K562 (cell line): ENCODE measurements around the gene RIC8B. TPM values are rescaled to one million over a fixed set of nuclear protein-coding genes. Genes with fewer than 3 reads are reported as not detected.

Source experiments
- ATAC-seq: fragments of 200-7000 bp; cut with Tn5 transposase; 3 replicates; pipeline ENCODE4 v1.9.1; 2020; ENCODE audit warnings: moderate library complexity
- BruUV-seq: library from RNA; stranded (reverse); fragments of 400-500 nt; replicated peaks from 2 replicates; lab custom pipeline; 2021; lab: Mats Ljungman, UMichigan
- CTCF ChIA-PET: fragments of 300-600 bp; formaldehyde crosslinking; extraction: SDS; loops from one replicate; lab custom pipeline; 2021; ENCODE audit warnings: low intra/inter-chr PET ratio; lab: Yijun Ruan, JAX
- POLR2A ChIA-PET: fragments of 300-600, 350-650 bp; sonication (Branson Sonifier 250); formaldehyde crosslinking; extraction: SDS; loops from one replicate; lab custom pipeline; 2021; ENCODE audit warnings: antibody characterized with exemption, inconsistent platforms; lab: Yijun Ruan, JAX
- DNase-seq, 4 experiments: peaks; one replicate each; pipeline versions ENCODE4 v3.0.0 to v3.0.0-alpha.2; 2011 to 2018; ENCODE audit warnings: low spot score in 3 of 4, mixed read lengths in 3 of 4; ENCODE audit errors: extremely low read depth in 1 of 4
- FAIRE-seq: peaks from 2 replicates; lab custom pipeline; 2011; peaks lifted over from hg19 to GRCh38; lab: Jason Lieb, UNC
- H2AFZ ChIP-seq: 2 replicates; pipeline ENCODE4 v1.6.0; 2011; ENCODE audit warnings: low read depth, low read length, control low read depth, inconsistent platforms
- H3K27ac ChIP-seq: fragments of 200-600 bp; 3 replicates; pipeline ENCODE4 v1.8.0; 2011; ENCODE audit warnings: low read depth, mild to moderate bottlenecking, control low read depth, inconsistent platforms, low read length, moderate library complexity, mixed read lengths; ENCODE audit errors: extremely low read depth
- H3K27me3 ChIP-seq, 2 experiments: fragments of 300-600 bp in 1 of 2; 2 replicates in 1 of 2; 3 replicates in 1 of 2; pipeline versions ENCODE4 v1.6.0 to v1.8.0; 2011; ENCODE audit warnings: inconsistent platforms in 2 of 2, low read length in 2 of 2, mild to moderate bottlenecking in 1 of 2, mixed read lengths in 1 of 2, moderate library complexity in 1 of 2; ENCODE audit not compliant: control insufficient read depth in 2 of 2, insufficient read depth in 2 of 2
- H3K36me3 ChIP-seq: fragments of 300-600 bp; 3 replicates; pipeline ENCODE4 v1.8.0; 2011; ENCODE audit warnings: mild to moderate bottlenecking, low read length, inconsistent platforms; ENCODE audit not compliant: control insufficient read depth, insufficient read depth
- H3K4me1 ChIP-seq, 2 experiments: fragments of 200-600 bp in 1 of 2; replicated peaks in 1 of 2; 2 replicates in 1 of 2; 3 replicates in 1 of 2; pipeline versions ENCODE4 v1.5.1 to v1.8.0; 2011; ENCODE audit warnings: inconsistent platforms in 2 of 2, low read length in 2 of 2, mild to moderate bottlenecking in 1 of 2, mixed read lengths in 1 of 2, moderate library complexity in 1 of 2; ENCODE audit not compliant: control insufficient read depth in 2 of 2, insufficient read depth in 2 of 2
- H3K4me2 ChIP-seq: 2 replicates; pipeline ENCODE4 v1.6.1; 2011; ENCODE audit warnings: low read length, control low read depth, inconsistent platforms, mixed read lengths; ENCODE audit not compliant: insufficient read depth
- H3K4me3 ChIP-seq: fragments of 200-600 bp; sonication (generic), shearing (Covaris generic); 2 replicates; pipeline ENCODE4 v1.5.1; 2016; ENCODE audit warnings: control low read depth, inconsistent platforms
- H3K79me2 ChIP-seq: fragments of 200-600 bp; 3 replicates; pipeline ENCODE4 v1.8.0; 2011; ENCODE audit warnings: low read length, inconsistent platforms; ENCODE audit not compliant: control insufficient read depth, insufficient read depth
- H3K9ac ChIP-seq, 2 experiments: 2 replicates each; pipeline versions ENCODE4 v1.6.0 to v1.6.1; 2011; ENCODE audit warnings: low read depth in 2 of 2, low read length in 2 of 2, control low read depth in 1 of 2, inconsistent platforms in 1 of 2, mild to moderate bottlenecking in 1 of 2, mixed read lengths in 1 of 2; ENCODE audit not compliant: insufficient read depth in 1 of 2
- H3K9me1 ChIP-seq: one replicate; pipeline ENCODE4 v1.6.0; 2011; ENCODE audit warnings: inconsistent platforms, mild to moderate bottlenecking, low read length, moderate library complexity; ENCODE audit not compliant: control insufficient read depth, insufficient read depth
- H3K9me3 ChIP-seq: replicated peaks from 2 replicates; pipeline ENCODE4 v1.5.1; 2011; ENCODE audit warnings: low read depth, low read length, inconsistent platforms; ENCODE audit not compliant: control insufficient read depth, insufficient read depth
- H4K20me1 ChIP-seq: replicated peaks from 2 replicates; pipeline ENCODE4 v1.6.1; 2011; ENCODE audit warnings: low read length, inconsistent platforms, mixed read lengths; ENCODE audit not compliant: control insufficient read depth, insufficient read depth
- BCOR ChIP-seq: fragments of 450-650 bp; IDR thresholded peaks from 2 replicates; pipeline ENCODE4 v1.6.1; 2016
- C11orf30 ChIP-seq: fragments of 450-650 bp; IDR thresholded peaks from 2 replicates; pipeline ENCODE4 v1.6.1; 2016; ENCODE audit warnings: low read depth, mild to moderate bottlenecking
- EP400 ChIP-seq: fragments of 450-650 bp; IDR thresholded peaks from 2 replicates; pipeline ENCODE4 v1.6.1; 2017; ENCODE audit warnings: antibody characterized with exemption, mild to moderate bottlenecking, moderate library complexity
- EWSR1 ChIP-seq: fragments of 450-650 bp; IDR thresholded peaks from 2 replicates; pipeline ENCODE4 v1.6.1; 2018; ENCODE audit warnings: borderline replicate concordance, mild to moderate bottlenecking, low read depth, moderate library complexity; ENCODE audit not compliant: partially characterized antibody
- KDM2B ChIP-seq: fragments of 250-450 bp; sonication (Bioruptor Pico); IDR thresholded peaks from 2 replicates; pipeline ENCODE4 v1.8.0; 2021; ENCODE audit warnings: mild to moderate bottlenecking, moderate library complexity
- KLF13 ChIP-seq: fragments of 450-650 bp; IDR thresholded peaks from 2 replicates; pipeline ENCODE4 v1.6.1; 2016; ENCODE audit warnings: missing genetic modification characterization, low read depth, mild to moderate bottlenecking, missing compliant biosample characterization, moderate library complexity, borderline replicate concordance
- MTA3 ChIP-seq: fragments of 450-650 bp; formaldehyde crosslinking; IDR thresholded peaks from 2 replicates; pipeline ENCODE4 v1.6.1; 2017; ENCODE audit warnings: mild to moderate bottlenecking, borderline replicate concordance
- NFRKB ChIP-seq: fragments of 450-650 bp; IDR thresholded peaks from 2 replicates; pipeline ENCODE4 v1.6.1; 2016; ENCODE audit warnings: low read depth
- ZNF263 ChIP-seq: sonication (generic); formaldehyde crosslinking; IDR thresholded peaks from 2 replicates; pipeline ENCODE4 v1.8.0; 2022; ENCODE audit warnings: mild to moderate bottlenecking, missing genetic modification reagents, borderline replicate concordance
- ZNF717 ChIP-seq: fragments of 250-450 bp; sonication (Bioruptor Pico); IDR thresholded peaks from 2 replicates; pipeline ENCODE4 v1.5.0; 2021
- ZSCAN29 ChIP-seq: fragments of 450-650 bp; IDR thresholded peaks from 2 replicates; pipeline ENCODE4 v1.6.1; 2017
- whole genome bisulfite sequencing: fragments of 100-300 bp; shearing (Covaris generic); methylation state at CpG from one replicate; pipeline ENCODE4 v1.1.6; 2016; ENCODE audit warnings: low coverage, mixed read lengths; ENCODE audit not compliant: insufficient coverage; ENCODE audit errors: missing lambda C conversion rate; 5-methylcytosine and 5-hydroxymethylcytosine counted together
- in situ Hi-C: fragments of 300-500 bp; cut with MboI; formaldehyde crosslinking; loops from 4 replicates; pipeline ENCODE4 v1.15.0; 2018; ENCODE audit warnings: inconsistent platforms, mixed read lengths
- intact Hi-C: fragments of 100-400 bp; cut with micrococcal nuclease; formaldehyde crosslinking; loops from 2 replicates; pipeline ENCODE4 v1.14.2; 2022
- polyA plus RNA-seq, 8 experiments: library from polyadenylated mRNA; depleted of rRNA in 4 of 8; stranded (reverse) in 5 of 8; unstranded in 3 of 8; fragments of >200 nt; fragmentation: Nextera tagmentation in 2 of 8; fragmentation: Illumina TruSeq in 1 of 8; extraction: Ambion mirVana in 2 of 8; extraction: Trizol in 1 of 8; gene quantifications; 2 replicates each; pipeline versions ENCODE4 v1.2.1 to v1.2.3, GENCODE V29; 2011 to 2014; ENCODE audit warnings: inconsistent platforms in 1 of 8, missing spikeins in 1 of 8
- total RNA-seq, 7 experiments: library from RNA; depleted of rRNA in 6 of 7; stranded (reverse); fragments of >200 nt in 6 of 7; fragmentation: Illumina TruSeq in 2 of 7; extraction: Trizol in 2 of 7; gene quantifications; 2 replicates each; pipeline versions ENCODE4 v1.2.1 to v1.2.3, GENCODE V29; 2011 to 2021; ENCODE audit warnings: low replicate concordance in 1 of 7
- TF ChIP-seq, protein P1 (sequence below): fragments of 450-650 bp; IDR thresholded peaks from 2 replicates; pipeline ENCODE4 v1.6.1; 2016

The RIC8B gene
- total and polyA plus RNA-seq, 9 of the 15 experiments (the other 6 are each of a cell fraction or from before 2014, with no cell fraction given), result 0.92 to 8.1 (median 4.8) TPM

- FAIRE-seq (no peak), DNase-seq (no peak), ATAC-seq (no peak)
- BruUV-seq, result no TSS peak
- no peak overlapping the region for H3K9ac ChIP-seq
- H3K4me1 ChIP-seq, result no peaks in the 10 kb centered on the region; a peak in 1 of 5 replicates
- intact Hi-C loops, result no loop called here
- H3K79me2 ChIP-seq, result no peaks in the 10 kb centered on the region
- H2AFZ ChIP-seq, result no peak overlapping the region
- POLR2A ChIA-PET, result no interaction called here
- CTCF ChIA-PET, result no interaction called here
- H3K9me1 ChIP-seq, result no peaks in the 10 kb centered on the region
- in situ Hi-C loops, result no loop called here
- H3K27ac ChIP-seq, result no peak overlapping the region
- no peak overlapping the region for H3K4me2 ChIP-seq
- TF ChIP-seq MTA3 (no peak), ZSCAN29 (no peak), ZNF717 (no peak), KLF13 (no peak), C11orf30 (no peak), EWSR1 (no peak), ZNF263 (CRISPR knock-in tag) (no peak), EP400 (no peak), NFRKB (no peak), BCOR (no peak), KDM2B (CRISPR knock-in tag) (no peak)
- TF ChIP-seq, protein P1, sequence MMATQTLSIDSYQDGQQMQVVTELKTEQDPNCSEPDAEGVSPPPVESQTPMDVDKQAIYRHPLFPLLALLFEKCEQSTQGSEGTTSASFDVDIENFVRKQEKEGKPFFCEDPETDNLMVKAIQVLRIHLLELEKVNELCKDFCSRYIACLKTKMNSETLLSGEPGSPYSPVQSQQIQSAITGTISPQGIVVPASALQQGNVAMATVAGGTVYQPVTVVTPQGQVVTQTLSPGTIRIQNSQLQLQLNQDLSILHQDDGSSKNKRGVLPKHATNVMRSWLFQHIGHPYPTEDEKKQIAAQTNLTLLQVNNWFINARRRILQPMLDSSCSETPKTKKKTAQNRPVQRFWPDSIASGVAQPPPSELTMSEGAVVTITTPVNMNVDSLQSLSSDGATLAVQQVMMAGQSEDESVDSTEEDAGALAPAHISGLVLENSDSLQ, result no peak
- peaks cover 12 to 13% of the 10 kb centered on the region in 2 experiments; a peak in 4 of 5 replicates for H3K27me3 ChIP-seq
- 10% methylated on average over 1 of the region's 1 CpG for WGBS
- no peaks in the 10 kb centered on the region for H4K20me1 ChIP-seq
- no peak overlapping the region for H3K4me3 ChIP-seq
- H3K9me3 ChIP-seq, result no peaks in the 10 kb centered on the region
- no peaks in the 10 kb centered on the region for H3K36me3 ChIP-seq
Measured at GRCh38 chr12:106894774-106895173, 120.3 kb downstream of the RIC8B start.
